H9 (cell line): Measurements from ENCODE around the gene FARS2. TPM values are rescaled to one million over a fixed set of nuclear protein-coding genes. Genes with fewer than 3 reads are reported as not detected.

Experiments used
- DNase-seq: peaks from one replicate; pipeline ENCODE4 v3.0.0-alpha.2; 2017
- H2AFZ ChIP-seq: one replicate; pipeline ENCODE4 v1.6.1; 2013; ENCODE audit warnings: mild to moderate bottlenecking, low read length, control low read depth, moderate library complexity
- H2AK5ac ChIP-seq: 2 replicates; pipeline ENCODE4 v1.6.1; 2013; ENCODE audit warnings: low read length, control low read depth, mixed read lengths; ENCODE audit not compliant: insufficient read length
- H2BK120ac ChIP-seq: one replicate; pipeline ENCODE4 v1.6.1; 2013; ENCODE audit warnings: low read depth, mild to moderate bottlenecking, low read length, control low read depth, inconsistent platforms; ENCODE audit not compliant: poor library complexity, severe bottlenecking
- H2BK12ac ChIP-seq: 2 replicates; pipeline ENCODE4 v1.6.1; 2013; ENCODE audit warnings: low read length, control low read depth, mixed read lengths, low read depth; ENCODE audit not compliant: insufficient read length
- H2BK15ac ChIP-seq: 2 replicates; pipeline ENCODE4 v1.6.1; 2013; ENCODE audit warnings: low read depth, low read length, control low read depth
- H2BK20ac ChIP-seq: one replicate; pipeline ENCODE4 v1.6.1; 2013; ENCODE audit warnings: low read depth, mild to moderate bottlenecking, low read length, control low read depth, inconsistent platforms; ENCODE audit not compliant: poor library complexity, severe bottlenecking
- H2BK5ac ChIP-seq: 2 replicates; pipeline ENCODE4 v1.6.1; 2013; ENCODE audit warnings: low read length, control low read depth, mixed read lengths; ENCODE audit not compliant: insufficient read length
- H3K14ac ChIP-seq: 2 replicates; pipeline ENCODE4 v1.6.1; 2013; ENCODE audit warnings: low read length, control low read depth; ENCODE audit not compliant: insufficient read depth
- H3K18ac ChIP-seq: 2 replicates; pipeline ENCODE4 v1.6.1; 2013; ENCODE audit warnings: low read depth, mild to moderate bottlenecking, mixed read lengths, low read length, control low read depth; ENCODE audit not compliant: insufficient read length
- H3K23ac ChIP-seq: 2 replicates; pipeline ENCODE4 v1.6.1; 2013; ENCODE audit warnings: low read length, control low read depth, mixed read lengths, low read depth; ENCODE audit not compliant: insufficient read length
- H3K23me2 ChIP-seq: 2 replicates; pipeline ENCODE4 v1.6.1; 2013; ENCODE audit warnings: low read depth, mild to moderate bottlenecking, mixed read lengths, low read length, control low read depth; ENCODE audit not compliant: insufficient read length, poor library complexity, severe bottlenecking
- H3K27ac ChIP-seq: 2 replicates; pipeline ENCODE4 v1.5.1; 2013; ENCODE audit warnings: low read length, control low read depth, mixed read lengths, low read depth; ENCODE audit not compliant: insufficient read length
- H3K27me3 ChIP-seq: 2 replicates; pipeline ENCODE4 v1.6.1; 2013; ENCODE audit warnings: low read length, control low read depth, inconsistent platforms; ENCODE audit not compliant: insufficient read depth
- H3K4ac ChIP-seq: 2 replicates; pipeline ENCODE4 v1.6.1; 2013; ENCODE audit warnings: low read depth, mild to moderate bottlenecking, control low read depth, inconsistent platforms, low read length, moderate library complexity
- H3K4me1 ChIP-seq: 2 replicates; pipeline ENCODE4 v1.6.1; 2013; ENCODE audit warnings: low read length, control low read depth, inconsistent platforms; ENCODE audit not compliant: insufficient read depth
- H3K4me2 ChIP-seq: 2 replicates; pipeline ENCODE4 v1.6.1; 2013; ENCODE audit warnings: low read length, control low read depth, mixed read lengths; ENCODE audit not compliant: insufficient read length, insufficient read depth
- H3K56ac ChIP-seq: 2 replicates; pipeline ENCODE4 v1.6.1; 2013; ENCODE audit warnings: low read depth, mild to moderate bottlenecking, mixed read lengths, low read length, control low read depth; ENCODE audit not compliant: insufficient read length
- H3K79me1 ChIP-seq: 2 replicates; pipeline ENCODE4 v1.6.1; 2013; ENCODE audit warnings: low read depth, mild to moderate bottlenecking, moderate library complexity, low read length, control low read depth, inconsistent platforms; ENCODE audit not compliant: insufficient read depth, poor library complexity, severe bottlenecking
- H3K79me2 ChIP-seq: 2 replicates; pipeline ENCODE4 v1.6.1; 2013; ENCODE audit warnings: low read length, control low read depth, inconsistent platforms; ENCODE audit not compliant: insufficient read depth
- H3K9ac ChIP-seq: 2 replicates; pipeline ENCODE4 v1.6.1; 2013; ENCODE audit warnings: low read length, control low read depth, mixed read lengths; ENCODE audit not compliant: insufficient read length; ENCODE audit errors: extremely low read depth
- H3K9me3 ChIP-seq: one replicate; pipeline ENCODE4 v1.6.1; 2013; ENCODE audit warnings: low read depth, low read length, inconsistent platforms; ENCODE audit not compliant: control insufficient read depth
- H3T11ph ChIP-seq: one replicate; pipeline ENCODE4 v1.6.1; 2013; ENCODE audit warnings: mild to moderate bottlenecking, low read length, control low read depth, inconsistent platforms
- H4K20me1 ChIP-seq: one replicate; pipeline ENCODE4 v1.6.1; 2013; ENCODE audit not compliant: control insufficient read depth, insufficient read length, insufficient read depth
- H4K5ac ChIP-seq: 2 replicates; pipeline ENCODE4 v1.6.1; 2013; ENCODE audit warnings: low read depth, mild to moderate bottlenecking, mixed read lengths, low read length, control low read depth; ENCODE audit not compliant: insufficient read length
- H4K8ac ChIP-seq: replicated peaks from 2 replicates; pipeline ENCODE4 v1.6.1; 2013; ENCODE audit warnings: low read length, control low read depth, mixed read lengths, low read depth; ENCODE audit not compliant: insufficient read length
- H4K91ac ChIP-seq: 2 replicates; pipeline ENCODE4 v1.6.1; 2013; ENCODE audit warnings: low read depth, mild to moderate bottlenecking, moderate library complexity, mixed read lengths, low read length, control low read depth; ENCODE audit not compliant: insufficient read length
- H3K27ac Mint-ChIP-seq, 3 experiments: 2 replicates in 2 of 3; 3 replicates in 1 of 3; pipeline ENCODE4 v1.8.0; 2020 to 2021; ENCODE audit warnings: mixed read lengths in 3 of 3, mild to moderate bottlenecking in 1 of 3, moderate library complexity in 1 of 3
- H3K27me3 Mint-ChIP-seq: 2 replicates; pipeline ENCODE4 v1.8.0; 2021; ENCODE audit warnings: low read depth, mild to moderate bottlenecking, moderate library complexity, mixed read lengths
- H3K36me3 Mint-ChIP-seq, 3 experiments: 2 replicates in 2 of 3; 3 replicates in 1 of 3; pipeline ENCODE4 v1.8.0; 2020 to 2021; ENCODE audit warnings: low read depth in 3 of 3, mixed read lengths in 3 of 3; ENCODE audit not compliant: insufficient read depth in 1 of 3
- H3K4me1 Mint-ChIP-seq, 2 experiments: 2 replicates each; pipeline ENCODE4 v1.8.0; 2020; ENCODE audit warnings: mixed read lengths in 2 of 2
- H3K4me3 Mint-ChIP-seq, 2 experiments: 2 replicates in 1 of 2; 3 replicates in 1 of 2; pipeline ENCODE4 v1.8.0; 2020 to 2021; ENCODE audit warnings: mild to moderate bottlenecking in 2 of 2, mixed read lengths in 2 of 2, moderate library complexity in 1 of 2
- H3K9me3 Mint-ChIP-seq, 2 experiments: 2 replicates in 1 of 2; 3 replicates in 1 of 2; pipeline ENCODE4 v1.8.0; 2020; ENCODE audit warnings: mild to moderate bottlenecking in 2 of 2, mixed read lengths in 2 of 2, moderate library complexity in 1 of 2
- CTCF ChIP-seq: fragments of 200-600 bp; sonication (generic); conservative IDR thresholded peaks from 3 replicates; pipeline ENCODE4 v1.8.0; 2021; ENCODE audit warnings: antibody characterized with exemption, mild to moderate bottlenecking
- WGBS: extraction: QIAGEN DNeasy Blood & Tissue Kit; methylation state at CpG from one replicate; pipeline ENCODE4 v1.1.7; 2013; ENCODE audit warnings: missing lambda C conversion rate, low lambda C conversion rate, mixed read lengths; ENCODE audit not compliant: insufficient read length; ENCODE audit errors: extremely low coverage; 5-methylcytosine and 5-hydroxymethylcytosine counted together
- total RNA-seq: library from RNA; stranded (reverse); gene quantifications from 2 replicates; pipeline ENCODE4 v1.2.1, GENCODE V29; 2021

FARS2 gene
- total RNA-seq, 1 experiment from 2014 or later: 8.5 TPM

- Histone ChIP-seq H2BK5ac (no peak overlapping the region), H4K20me1 (no peaks in the 10 kb centered on the region), H3K9me3 (no peaks in the 10 kb centered on the region), H3K79me2 (no peaks in the 10 kb centered on the region), H3K18ac (no peak overlapping the region), H2BK120ac (no peak overlapping the region), H2BK12ac (no peak overlapping the region), H3K9ac (no peak overlapping the region), H4K8ac (no peak overlapping the region), H2BK20ac (no peak overlapping the region), H3K4me1 (no peaks in the 10 kb centered on the region), H3K79me1 (no peaks in the 10 kb centered on the region), H3K27me3 (no peaks in the 10 kb centered on the region), H3T11ph (no peak overlapping the region), H4K5ac (no peak overlapping the region), H3K27ac (no peak overlapping the region), H4K91ac (no peak overlapping the region), H3K14ac (no peak overlapping the region), H3K23me2 (no peaks in the 10 kb centered on the region), H2BK15ac (no peak overlapping the region), H3K56ac (no peak overlapping the region), H3K4ac (no peak overlapping the region), H2AFZ (no peak overlapping the region), H3K4me2 (no peak overlapping the region), H3K23ac (no peak overlapping the region), H2AK5ac (no peak overlapping the region)
- no peak overlapping the region; a peak in 1 of 7 replicates for H3K27ac Mint-ChIP-seq
- peaks cover 5 to 19% (median 6%) of the 10 kb centered on the region in 3 experiments for H3K36me3 Mint-ChIP-seq
- H3K4me3 Mint-ChIP-seq: no peak overlapping the region
- no peak for DNase-seq
- TF ChIP-seq CTCF: no peak
- peaks cover 8 to 15% of the 10 kb centered on the region in 2 experiments for H3K4me1 Mint-ChIP-seq
- H3K27me3 Mint-ChIP-seq: no peaks in the 10 kb centered on the region
- H3K9me3 Mint-ChIP-seq: no peaks in the 10 kb centered on the region
- WGBS: no CpG with 5 or more reads among the region's 9 CpGs
Observed at GRCh38 chr6:5215799-5216198, 45.5 kb upstream of the FARS2 start.
